ENCODE measurements around the gene ZNF324.

Gene ZNF324
- long read RNA-seq, transcript ZNF324-201 (4 exons, 3,000 nt) = major isoform, 53 of 69 reads
- long read RNA-seq, partial matches to known transcripts = 12 of 69 reads
- long read RNA-seq, other reads (novel, unspliced or antisense) = 4 of 69 reads

DNA sequence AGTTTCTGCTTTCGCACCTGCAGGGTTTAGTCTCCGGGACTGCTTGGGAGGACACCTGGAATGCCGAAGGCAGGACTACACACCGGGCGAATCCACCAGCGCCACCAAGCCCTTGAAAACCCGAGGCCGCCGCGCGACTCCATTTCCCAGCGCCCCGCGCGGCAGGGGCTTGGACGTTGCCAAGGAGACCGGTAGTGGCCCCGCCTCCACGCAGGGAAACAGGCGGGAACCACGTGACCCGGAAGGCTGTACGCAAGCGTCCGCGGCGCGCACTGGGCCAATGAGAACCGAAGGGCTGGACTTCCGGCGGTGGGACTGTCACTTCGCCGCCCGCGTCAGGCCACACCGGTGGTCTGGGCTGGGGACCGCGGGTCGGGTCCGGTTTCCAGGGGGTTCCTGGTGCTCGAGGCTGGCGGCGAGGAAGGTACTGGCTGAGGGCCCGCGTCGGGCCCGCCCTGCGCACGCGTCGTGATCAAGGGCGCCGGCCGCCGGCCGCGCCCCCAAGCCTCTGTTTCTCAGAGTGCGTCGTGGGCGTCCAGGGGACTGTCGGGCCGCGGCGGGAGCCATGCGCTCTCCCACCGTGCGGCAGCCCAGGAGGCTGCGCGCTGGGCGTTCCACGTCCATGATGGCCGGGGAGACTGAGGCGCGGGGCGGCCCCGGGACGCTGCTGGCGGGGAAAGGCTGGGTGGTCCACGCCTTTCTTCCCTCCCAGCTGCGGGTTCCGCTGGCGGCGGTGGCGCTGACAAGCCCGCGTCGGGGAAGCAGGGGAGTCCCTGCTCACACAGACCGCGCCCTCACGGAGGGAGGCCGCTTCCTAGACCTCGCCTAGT is at the start of gene ZNF324:
TSS of gene ZNF324 (plus strand) at position 321 of the 830 bp plus-strand sequence. CDS start 2,106 bp downstream, outside the sequence.
- peak within 1 kb of the TSS; percentile 57 for H3K27ac ChIP-seq (replicated peaks)

DNA sequence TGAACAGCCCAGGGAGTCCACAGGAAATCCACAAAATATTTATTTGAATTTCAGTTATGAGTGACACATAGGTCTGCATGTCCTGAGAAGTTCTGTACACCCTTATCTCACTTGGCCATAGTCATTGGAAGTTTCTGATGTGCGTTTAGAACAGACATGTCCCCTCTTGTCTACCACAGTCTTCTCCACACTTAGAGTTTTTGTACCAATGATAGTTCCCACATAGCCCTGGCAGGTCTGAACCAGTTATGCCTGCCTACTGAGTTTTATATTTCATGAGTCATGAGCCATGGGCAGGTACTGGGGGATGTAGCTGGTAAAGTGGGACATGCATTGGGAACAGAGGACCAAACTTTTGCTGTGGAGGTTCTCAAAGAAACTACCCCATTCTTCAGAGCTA is 38.3 kb upstream of the ZNF324 start:
- TF ChIP-seq POLR2AphosphoS5 (IDR thresholded peaks at IDR 0.05; ENCODE audit: low read depth) = no peak
- no peak for TF ChIP-seq GABPA (IDR thresholded peaks at IDR 0.05; ENCODE audit: low read depth)
- no peak for TF ChIP-seq SPI1 (IDR thresholded peaks at IDR 0.05; ENCODE audit: borderline replicate concordance, low read depth)
- TF ChIP-seq, protein P1, sequence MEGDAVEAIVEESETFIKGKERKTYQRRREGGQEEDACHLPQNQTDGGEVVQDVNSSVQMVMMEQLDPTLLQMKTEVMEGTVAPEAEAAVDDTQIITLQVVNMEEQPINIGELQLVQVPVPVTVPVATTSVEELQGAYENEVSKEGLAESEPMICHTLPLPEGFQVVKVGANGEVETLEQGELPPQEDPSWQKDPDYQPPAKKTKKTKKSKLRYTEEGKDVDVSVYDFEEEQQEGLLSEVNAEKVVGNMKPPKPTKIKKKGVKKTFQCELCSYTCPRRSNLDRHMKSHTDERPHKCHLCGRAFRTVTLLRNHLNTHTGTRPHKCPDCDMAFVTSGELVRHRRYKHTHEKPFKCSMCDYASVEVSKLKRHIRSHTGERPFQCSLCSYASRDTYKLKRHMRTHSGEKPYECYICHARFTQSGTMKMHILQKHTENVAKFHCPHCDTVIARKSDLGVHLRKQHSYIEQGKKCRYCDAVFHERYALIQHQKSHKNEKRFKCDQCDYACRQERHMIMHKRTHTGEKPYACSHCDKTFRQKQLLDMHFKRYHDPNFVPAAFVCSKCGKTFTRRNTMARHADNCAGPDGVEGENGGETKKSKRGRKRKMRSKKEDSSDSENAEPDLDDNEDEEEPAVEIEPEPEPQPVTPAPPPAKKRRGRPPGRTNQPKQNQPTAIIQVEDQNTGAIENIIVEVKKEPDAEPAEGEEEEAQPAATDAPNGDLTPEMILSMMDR (IDR thresholded peaks at IDR 0.05; ENCODE audit: insufficient read depth, low read length) = no peak
- TF ChIP-seq, protein P2, sequence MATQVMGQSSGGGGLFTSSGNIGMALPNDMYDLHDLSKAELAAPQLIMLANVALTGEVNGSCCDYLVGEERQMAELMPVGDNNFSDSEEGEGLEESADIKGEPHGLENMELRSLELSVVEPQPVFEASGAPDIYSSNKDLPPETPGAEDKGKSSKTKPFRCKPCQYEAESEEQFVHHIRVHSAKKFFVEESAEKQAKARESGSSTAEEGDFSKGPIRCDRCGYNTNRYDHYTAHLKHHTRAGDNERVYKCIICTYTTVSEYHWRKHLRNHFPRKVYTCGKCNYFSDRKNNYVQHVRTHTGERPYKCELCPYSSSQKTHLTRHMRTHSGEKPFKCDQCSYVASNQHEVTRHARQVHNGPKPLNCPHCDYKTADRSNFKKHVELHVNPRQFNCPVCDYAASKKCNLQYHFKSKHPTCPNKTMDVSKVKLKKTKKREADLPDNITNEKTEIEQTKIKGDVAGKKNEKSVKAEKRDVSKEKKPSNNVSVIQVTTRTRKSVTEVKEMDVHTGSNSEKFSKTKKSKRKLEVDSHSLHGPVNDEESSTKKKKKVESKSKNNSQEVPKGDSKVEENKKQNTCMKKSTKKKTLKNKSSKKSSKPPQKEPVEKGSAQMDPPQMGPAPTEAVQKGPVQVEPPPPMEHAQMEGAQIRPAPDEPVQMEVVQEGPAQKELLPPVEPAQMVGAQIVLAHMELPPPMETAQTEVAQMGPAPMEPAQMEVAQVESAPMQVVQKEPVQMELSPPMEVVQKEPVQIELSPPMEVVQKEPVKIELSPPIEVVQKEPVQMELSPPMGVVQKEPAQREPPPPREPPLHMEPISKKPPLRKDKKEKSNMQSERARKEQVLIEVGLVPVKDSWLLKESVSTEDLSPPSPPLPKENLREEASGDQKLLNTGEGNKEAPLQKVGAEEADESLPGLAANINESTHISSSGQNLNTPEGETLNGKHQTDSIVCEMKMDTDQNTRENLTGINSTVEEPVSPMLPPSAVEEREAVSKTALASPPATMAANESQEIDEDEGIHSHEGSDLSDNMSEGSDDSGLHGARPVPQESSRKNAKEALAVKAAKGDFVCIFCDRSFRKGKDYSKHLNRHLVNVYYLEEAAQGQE (IDR thresholded peaks at IDR 0.05; ENCODE audit: insufficient replicate concordance, low read depth) = no peak
- DNase-seq (ENCODE audit: low read depth in 1 of 2, low spot score in 1 of 2) = no peak
- Histone ChIP-seq H3K27ac (replicated peaks) (no peak overlapping the region), H3K4me3 (replicated peaks; ENCODE audit: insufficient read depth, low read length) (no peak overlapping the region), H3K27me3 (ENCODE audit: insufficient read depth, poor library complexity, severe bottlenecking) (no peaks in the 10 kb centered on the region)

More for the DNA sequence above, at the start of gene ZNF324:
- peak; percentile 94 to 97 for DNase-seq (ENCODE audit: low read depth in 1 of 2, low spot score in 1 of 2)
- H3K4me3 ChIP-seq (replicated peaks; ENCODE audit: insufficient read depth, low read length) = peak within 1 kb of the TSS; percentile 99
- no peaks in the 10 kb centered on the region for H3K27me3 ChIP-seq (ENCODE audit: insufficient read depth, poor library complexity, severe bottlenecking)
- TF ChIP-seq POLR2AphosphoS5 (IDR thresholded peaks at IDR 0.05; ENCODE audit: low read depth) = peak; percentile 15; the same call in 1 of the 2 replicates
- TF ChIP-seq SPI1 (IDR thresholded peaks at IDR 0.05; ENCODE audit: borderline replicate concordance, low read depth) = no peak
- TF ChIP-seq, protein P1 (IDR thresholded peaks at IDR 0.05; ENCODE audit: insufficient read depth, low read length) = no peak
- peak; percentile 67 for TF ChIP-seq GABPA (IDR thresholded peaks at IDR 0.05; ENCODE audit: low read depth)
- TF ChIP-seq, protein P2 (IDR thresholded peaks at IDR 0.05; ENCODE audit: insufficient replicate concordance, low read depth) = no peak

DNA sequence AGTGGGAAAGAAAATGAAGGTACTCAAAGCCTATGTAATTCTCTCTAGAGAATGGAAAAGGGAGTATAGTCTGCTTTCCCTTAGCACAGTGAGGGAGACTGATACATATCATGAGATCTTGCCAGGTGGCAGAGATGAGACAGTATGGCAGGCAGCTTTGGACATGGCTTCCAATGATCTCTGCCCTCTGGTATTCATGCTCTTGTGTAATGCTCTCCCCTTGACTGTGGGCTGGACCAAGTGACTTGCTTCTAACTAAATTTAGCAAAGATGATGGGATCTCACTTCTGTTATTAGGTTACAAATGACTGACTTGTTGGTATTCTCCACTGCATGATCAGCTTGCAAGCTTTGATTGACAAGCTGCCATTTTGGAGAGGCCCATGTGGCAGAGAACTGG is 37.1 kb upstream of the ZNF324 start:
- no peak for DNase-seq (ENCODE audit: low read depth in 1 of 2, low spot score in 1 of 2)
- TF ChIP-seq, protein P2 (IDR thresholded peaks at IDR 0.05; ENCODE audit: insufficient replicate concordance, low read depth) = no peak
- TF ChIP-seq, protein P1 (IDR thresholded peaks at IDR 0.05; ENCODE audit: insufficient read depth, low read length) = no peak
- Histone ChIP-seq H3K27ac (replicated peaks) (no peak overlapping the region), H3K4me3 (replicated peaks; ENCODE audit: insufficient read depth, low read length) (no peak overlapping the region), H3K27me3 (ENCODE audit: insufficient read depth, poor library complexity, severe bottlenecking) (no peaks in the 10 kb centered on the region)

All from HL-60 (cell line).